ENCODE results near the gene ARID5B.

GRCh38 chr10:61984803-61985418, 83.4 kb downstream of the ARID5B start:
- TF ChIP-seq CTCF (IDR thresholded peaks at IDR 0.05; ENCODE audit: extremely low read depth in 1 of 2, insufficient read depth in 1 of 2, low read depth in 1 of 2, low read length in 2 of 2): no peak
- no peak for TF ChIP-seq POLR2A (IDR thresholded peaks at IDR 0.05; ENCODE audit: low read depth, low read length)
- no peak for TF ChIP-seq EZH2 (IDR thresholded peaks at IDR 0.05; ENCODE audit: borderline replicate concordance, low read depth, low read length, severe bottlenecking)
- no peak for TF ChIP-seq FOS (IDR thresholded peaks at IDR 0.05; ENCODE audit: borderline replicate concordance, insufficient read depth, low read length)

All from endothelial cell of umbilical vein (primary cell).